Osteoblast (primary cell): ENCODE results near the gene DOCK11. TPM values are rescaled to one million over a fixed set of nuclear protein-coding genes. Genes with fewer than 3 reads are reported as not detected.

Experiments
- DNase-seq: peaks from one replicate; pipeline ENCODE4 v3.0.0; 2011; ENCODE audit warnings: low spot score, mixed read lengths; ENCODE audit not compliant: insufficient read length; ENCODE audit errors: missing footprints
- H2AFZ ChIP-seq: 2 replicates; pipeline ENCODE4 v1.6.0; 2011; ENCODE audit warnings: mild to moderate bottlenecking, low read length
- H3K27ac ChIP-seq: 2 replicates; pipeline ENCODE4 v1.5.1; 2011; ENCODE audit warnings: mild to moderate bottlenecking, low read depth, low read length, moderate library complexity
- H3K27me3 ChIP-seq: 2 replicates; pipeline ENCODE4 v1.6.0; 2012; ENCODE audit warnings: mild to moderate bottlenecking, control low read depth, inconsistent platforms, low read length, moderate library complexity; ENCODE audit not compliant: insufficient read depth
- H3K36me3 ChIP-seq: 2 replicates; pipeline ENCODE4 v1.5.1; 2011; ENCODE audit warnings: mild to moderate bottlenecking, low read length, control low read depth, moderate library complexity; ENCODE audit not compliant: insufficient read depth
- H3K4me1 ChIP-seq: 2 replicates; pipeline ENCODE4 v1.5.1; 2011; ENCODE audit warnings: mild to moderate bottlenecking, low read length, control low read depth, moderate library complexity; ENCODE audit not compliant: insufficient read depth
- H3K4me2 ChIP-seq: 2 replicates; pipeline ENCODE4 v1.6.0; 2011; ENCODE audit warnings: mild to moderate bottlenecking, low read length; ENCODE audit not compliant: insufficient read depth
- H3K4me3 ChIP-seq: fragments of 200-600 bp; sonication (generic); 3 replicates; pipeline ENCODE4 v1.5.1; 2012; ENCODE audit warnings: mild to moderate bottlenecking, low read length, inconsistent platforms; ENCODE audit not compliant: insufficient read depth
- H3K79me2 ChIP-seq: 2 replicates; pipeline ENCODE4 v1.6.0; 2012; ENCODE audit warnings: mild to moderate bottlenecking, low read length, control low read depth, inconsistent platforms; ENCODE audit not compliant: insufficient read depth
- H3K9me3 ChIP-seq: 2 replicates; pipeline ENCODE4 v1.5.1; 2011; ENCODE audit warnings: low read depth, low read length, control low read depth
- H4K20me1 ChIP-seq: 2 replicates; pipeline ENCODE4 v1.6.0; 2012; ENCODE audit warnings: mild to moderate bottlenecking, low read length, control low read depth; ENCODE audit not compliant: insufficient read depth
- total RNA-seq: library from RNA; depleted of rRNA; stranded (reverse); fragments of >200 nt; gene quantifications from 2 replicates; pipeline ENCODE4 v1.2.3, GENCODE V29; 2012
- TF ChIP-seq, protein P1 (sequence below): IDR thresholded peaks from 2 replicates; pipeline ENCODE4 v1.5.1; 2011; ENCODE audit warnings: mild to moderate bottlenecking, low read depth, low read length, moderate library complexity; ENCODE audit errors: extremely low read depth

The DOCK11 gene
- total RNA-seq, 1 donor: 26.4 TPM

DNA sequence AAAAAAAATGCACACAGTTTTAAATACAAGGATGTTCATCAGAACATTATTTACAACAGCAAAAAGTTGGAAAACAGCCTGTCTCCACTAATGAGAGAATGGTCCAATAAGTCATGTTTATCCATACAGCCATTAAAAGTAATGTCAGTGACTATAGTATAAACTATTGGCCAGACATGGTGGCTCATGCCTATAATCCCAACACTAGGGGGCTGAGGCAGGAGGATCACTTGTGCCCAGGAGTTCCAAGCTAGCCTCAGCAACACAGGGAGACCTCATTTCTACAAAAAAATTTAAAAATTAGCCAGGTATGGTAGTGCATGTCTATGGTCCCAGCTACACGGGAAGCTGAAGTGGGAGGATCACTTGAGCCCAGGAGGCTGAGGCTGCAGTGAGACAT, 183.7 kb downstream of the DOCK11 start:
- H2AFZ ChIP-seq: no peak overlapping the region
- peak; percentile 6 for DNase-seq
- no peaks in the 10 kb centered on the region for H3K27me3 ChIP-seq
- no peaks in the 10 kb centered on the region for H3K36me3 ChIP-seq
- no peaks in the 10 kb centered on the region for H3K4me1 ChIP-seq
- H3K79me2 ChIP-seq: no peaks in the 10 kb centered on the region
- no peaks in the 10 kb centered on the region for H4K20me1 ChIP-seq
- no peak overlapping the region for H3K4me3 ChIP-seq
- TF ChIP-seq, protein P1, sequence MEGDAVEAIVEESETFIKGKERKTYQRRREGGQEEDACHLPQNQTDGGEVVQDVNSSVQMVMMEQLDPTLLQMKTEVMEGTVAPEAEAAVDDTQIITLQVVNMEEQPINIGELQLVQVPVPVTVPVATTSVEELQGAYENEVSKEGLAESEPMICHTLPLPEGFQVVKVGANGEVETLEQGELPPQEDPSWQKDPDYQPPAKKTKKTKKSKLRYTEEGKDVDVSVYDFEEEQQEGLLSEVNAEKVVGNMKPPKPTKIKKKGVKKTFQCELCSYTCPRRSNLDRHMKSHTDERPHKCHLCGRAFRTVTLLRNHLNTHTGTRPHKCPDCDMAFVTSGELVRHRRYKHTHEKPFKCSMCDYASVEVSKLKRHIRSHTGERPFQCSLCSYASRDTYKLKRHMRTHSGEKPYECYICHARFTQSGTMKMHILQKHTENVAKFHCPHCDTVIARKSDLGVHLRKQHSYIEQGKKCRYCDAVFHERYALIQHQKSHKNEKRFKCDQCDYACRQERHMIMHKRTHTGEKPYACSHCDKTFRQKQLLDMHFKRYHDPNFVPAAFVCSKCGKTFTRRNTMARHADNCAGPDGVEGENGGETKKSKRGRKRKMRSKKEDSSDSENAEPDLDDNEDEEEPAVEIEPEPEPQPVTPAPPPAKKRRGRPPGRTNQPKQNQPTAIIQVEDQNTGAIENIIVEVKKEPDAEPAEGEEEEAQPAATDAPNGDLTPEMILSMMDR: peak; percentile 7
- no peaks in the 10 kb centered on the region for H3K9me3 ChIP-seq
- no peak overlapping the region for H3K4me2 ChIP-seq
- H3K27ac ChIP-seq: no peak overlapping the region

DNA sequence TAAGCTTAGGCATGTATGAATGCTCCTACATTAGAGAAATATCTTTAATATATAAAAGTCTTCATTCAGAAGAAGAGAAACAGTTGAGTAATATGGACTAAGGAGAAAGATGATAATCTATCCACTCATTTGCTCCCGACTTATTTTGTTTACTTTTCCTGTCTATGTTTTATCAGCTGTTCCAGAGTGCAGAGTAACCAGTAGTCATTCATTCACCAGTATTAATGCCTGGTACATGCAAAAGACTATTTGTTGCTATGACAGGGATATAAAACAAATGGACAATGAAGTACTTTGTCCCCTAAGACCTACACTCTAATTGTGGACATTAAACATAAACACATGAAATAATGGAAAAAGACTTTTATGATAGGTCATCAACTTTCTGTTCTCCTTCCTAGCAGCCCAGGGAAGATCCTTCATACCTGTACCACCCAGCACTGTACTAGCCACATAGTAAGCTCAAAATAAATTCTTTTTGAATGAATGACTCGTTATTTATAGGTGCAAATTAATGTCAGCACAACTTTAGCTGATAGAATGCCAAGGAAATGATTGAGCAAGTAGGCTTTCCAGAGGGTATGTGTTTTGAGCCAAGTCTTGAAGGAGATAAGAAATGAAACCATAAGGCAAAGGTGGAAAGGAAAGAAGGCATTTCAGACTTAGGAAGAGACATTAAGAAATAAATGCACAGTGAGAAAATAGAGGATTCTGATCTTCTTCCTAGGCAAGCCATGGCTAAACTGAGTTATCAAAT, 186.8 kb downstream of the DOCK11 start:
- Histone ChIP-seq H3K4me3 (no peak overlapping the region), H3K4me1 (no peaks in the 10 kb centered on the region), H3K27me3 (no peaks in the 10 kb centered on the region), H4K20me1 (no peaks in the 10 kb centered on the region), H3K36me3 (no peaks in the 10 kb centered on the region), H3K9me3 (no peaks in the 10 kb centered on the region), H3K79me2 (no peaks in the 10 kb centered on the region), H2AFZ (no peak overlapping the region), H3K4me2 (no peak overlapping the region), H3K27ac (no peak overlapping the region)
- TF ChIP-seq, protein P1: no peak
- DNase-seq: no peak

DNA sequence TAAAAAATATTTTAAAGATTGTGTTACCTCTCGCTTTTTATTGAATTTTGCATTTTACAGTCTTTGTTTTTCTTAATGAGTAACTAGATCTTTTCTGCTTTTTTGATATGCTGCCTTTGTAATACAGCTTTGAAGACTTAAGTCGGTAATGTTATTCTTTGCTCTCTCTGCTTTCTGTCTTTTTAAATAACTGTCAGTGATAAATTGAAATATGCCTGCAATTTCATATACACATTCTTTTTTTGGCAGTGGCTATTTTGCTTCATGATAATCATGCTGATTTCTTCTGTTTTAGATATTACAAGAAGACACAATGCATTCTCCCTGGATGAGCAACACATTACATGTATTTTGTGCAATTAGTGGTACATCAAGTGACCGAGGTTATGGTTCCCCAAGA, 189.8 kb downstream of the DOCK11 start:
- H3K4me2 ChIP-seq: no peak overlapping the region
- TF ChIP-seq, protein P1: no peak
- H3K4me3 ChIP-seq: no peak overlapping the region

DNA sequence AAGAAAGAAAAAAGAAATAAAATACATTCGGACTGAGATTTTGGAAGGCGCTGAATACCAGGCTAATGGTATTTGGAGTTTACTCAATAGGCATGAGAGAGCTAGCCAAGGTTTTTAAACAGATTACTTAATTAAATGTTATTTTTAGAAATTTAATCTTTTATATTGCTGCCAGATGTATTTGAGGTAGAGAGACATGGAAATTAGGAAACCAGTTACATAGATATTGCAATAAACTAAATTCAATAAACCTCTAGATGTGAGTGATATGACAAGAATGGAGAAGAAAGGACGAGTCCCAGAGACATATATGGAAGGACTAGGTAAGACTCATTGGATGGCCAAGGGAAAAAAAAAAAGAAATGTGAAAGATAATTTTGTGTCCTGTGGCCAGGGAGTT, 193.3 kb downstream of the DOCK11 start:
- no peaks in the 10 kb centered on the region for H3K36me3 ChIP-seq
- H3K9me3 ChIP-seq: no peaks in the 10 kb centered on the region
- no peak for DNase-seq
- H3K4me1 ChIP-seq: no peaks in the 10 kb centered on the region
- H3K4me3 ChIP-seq: no peak overlapping the region
- no peak overlapping the region for H3K27ac ChIP-seq
- no peak overlapping the region for H3K4me2 ChIP-seq
- TF ChIP-seq, protein P1: no peak
- no peaks in the 10 kb centered on the region for H3K27me3 ChIP-seq
- no peaks in the 10 kb centered on the region for H4K20me1 ChIP-seq
- no peak overlapping the region for H2AFZ ChIP-seq
- H3K79me2 ChIP-seq: no peaks in the 10 kb centered on the region

More for the DNA sequence above, 189.8 kb downstream of the DOCK11 start:
- H3K79me2 ChIP-seq: no peaks in the 10 kb centered on the region
- DNase-seq: no peak
- H3K27ac ChIP-seq: no peak overlapping the region
- H3K27me3 ChIP-seq: no peaks in the 10 kb centered on the region
- no peaks in the 10 kb centered on the region for H3K9me3 ChIP-seq
- H3K4me1 ChIP-seq: no peaks in the 10 kb centered on the region
- H4K20me1 ChIP-seq: no peaks in the 10 kb centered on the region
- no peaks in the 10 kb centered on the region for H3K36me3 ChIP-seq
- no peak overlapping the region for H2AFZ ChIP-seq
